GM12878 (cell line): ENCODE results near the gene SLC36A1.

Experiments
- TCF12 ChIP-seq: IDR thresholded peaks from 2 replicates; pipeline ENCODE4 v1.6.1; 2011; ENCODE audit warnings: low read depth, mild to moderate bottlenecking, low read length
- TF ChIP-seq, protein P1 (sequence below): IDR thresholded peaks from 2 replicates; pipeline ENCODE4 v1.6.1; 2012; ENCODE audit warnings: mild to moderate bottlenecking, low read depth, low read length

DNA sequence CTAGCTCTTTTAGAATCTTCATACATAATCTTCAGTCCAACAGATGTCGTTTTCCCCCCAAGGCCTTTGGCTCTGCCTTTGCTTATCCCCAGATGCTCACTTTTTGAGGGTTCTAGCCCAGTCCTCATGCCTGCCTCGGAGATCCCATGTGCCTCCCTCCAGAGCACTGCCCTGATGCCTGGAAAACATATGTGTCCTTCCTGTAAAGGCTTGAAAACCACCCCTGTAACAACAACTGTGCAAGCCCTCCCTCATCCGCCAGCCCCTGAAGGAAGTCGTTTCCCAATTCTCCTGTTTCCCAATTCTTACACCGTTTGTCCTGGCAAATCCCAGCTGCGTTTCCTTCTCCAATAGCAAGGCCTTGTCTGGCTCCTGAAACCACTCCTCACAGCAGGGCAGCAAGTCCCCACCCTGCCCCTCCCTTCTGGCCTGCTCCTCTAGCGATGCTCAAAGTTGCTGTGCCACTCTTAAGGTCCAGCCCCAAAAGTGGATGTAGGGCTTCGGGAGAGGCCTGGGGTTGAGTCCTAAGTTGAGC, 52.2 kb downstream of the SLC36A1 start:
- TF ChIP-seq TCF12 = no peak
- TF ChIP-seq, protein P1, sequence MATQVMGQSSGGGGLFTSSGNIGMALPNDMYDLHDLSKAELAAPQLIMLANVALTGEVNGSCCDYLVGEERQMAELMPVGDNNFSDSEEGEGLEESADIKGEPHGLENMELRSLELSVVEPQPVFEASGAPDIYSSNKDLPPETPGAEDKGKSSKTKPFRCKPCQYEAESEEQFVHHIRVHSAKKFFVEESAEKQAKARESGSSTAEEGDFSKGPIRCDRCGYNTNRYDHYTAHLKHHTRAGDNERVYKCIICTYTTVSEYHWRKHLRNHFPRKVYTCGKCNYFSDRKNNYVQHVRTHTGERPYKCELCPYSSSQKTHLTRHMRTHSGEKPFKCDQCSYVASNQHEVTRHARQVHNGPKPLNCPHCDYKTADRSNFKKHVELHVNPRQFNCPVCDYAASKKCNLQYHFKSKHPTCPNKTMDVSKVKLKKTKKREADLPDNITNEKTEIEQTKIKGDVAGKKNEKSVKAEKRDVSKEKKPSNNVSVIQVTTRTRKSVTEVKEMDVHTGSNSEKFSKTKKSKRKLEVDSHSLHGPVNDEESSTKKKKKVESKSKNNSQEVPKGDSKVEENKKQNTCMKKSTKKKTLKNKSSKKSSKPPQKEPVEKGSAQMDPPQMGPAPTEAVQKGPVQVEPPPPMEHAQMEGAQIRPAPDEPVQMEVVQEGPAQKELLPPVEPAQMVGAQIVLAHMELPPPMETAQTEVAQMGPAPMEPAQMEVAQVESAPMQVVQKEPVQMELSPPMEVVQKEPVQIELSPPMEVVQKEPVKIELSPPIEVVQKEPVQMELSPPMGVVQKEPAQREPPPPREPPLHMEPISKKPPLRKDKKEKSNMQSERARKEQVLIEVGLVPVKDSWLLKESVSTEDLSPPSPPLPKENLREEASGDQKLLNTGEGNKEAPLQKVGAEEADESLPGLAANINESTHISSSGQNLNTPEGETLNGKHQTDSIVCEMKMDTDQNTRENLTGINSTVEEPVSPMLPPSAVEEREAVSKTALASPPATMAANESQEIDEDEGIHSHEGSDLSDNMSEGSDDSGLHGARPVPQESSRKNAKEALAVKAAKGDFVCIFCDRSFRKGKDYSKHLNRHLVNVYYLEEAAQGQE = no peak
